HUES6 (cell line): ENCODE measurements around the gene SPEG.

Experiments
- H3K27ac ChIP-seq: 2 replicates; pipeline ENCODE4 v1.7.0; 2013; ENCODE audit warnings: low read depth, mild to moderate bottlenecking, low read length, inconsistent platforms
- H3K27me3 ChIP-seq: 2 replicates; pipeline ENCODE4 v1.6.1; 2013; ENCODE audit warnings: low read length; ENCODE audit not compliant: control insufficient read depth, insufficient read depth
- H3K36me3 ChIP-seq: 2 replicates; pipeline ENCODE4 v1.6.1; 2013; ENCODE audit warnings: low read length; ENCODE audit not compliant: control insufficient read depth, insufficient read depth
- H3K4me1 ChIP-seq: 2 replicates; pipeline ENCODE4 v1.6.1; 2013; ENCODE audit warnings: low read length; ENCODE audit not compliant: control insufficient read depth, insufficient read depth
- H3K4me3 ChIP-seq: 2 replicates; pipeline ENCODE4 v1.5.1; 2013; ENCODE audit warnings: low read depth, low read length
- H3K9ac ChIP-seq: one replicate; pipeline ENCODE4 v1.6.1; 2013; ENCODE audit warnings: mild to moderate bottlenecking, low read length
- H3K9me3 ChIP-seq: 2 replicates; pipeline ENCODE4 v1.6.1; 2013; ENCODE audit warnings: low read depth, low read length; ENCODE audit not compliant: control insufficient read depth, insufficient read depth

Gene SPEG

GRCh38 chr2:219417374-219417773, 17.3 kb upstream of the SPEG start:
- Histone ChIP-seq H3K9me3 (peaks cover 2% of the 10 kb centered on the region; the same call in 1 of the 2 replicates), H3K27me3 (peaks cover 15% of the 10 kb centered on the region; the same call in 1 of the 2 replicates), H3K4me3 (no peak overlapping the region), H3K9ac (no peak overlapping the region), H3K4me1 (peaks cover 33% of the 10 kb centered on the region), H3K27ac (no peak overlapping the region), H3K36me3 (no peaks in the 10 kb centered on the region)

- no peak within 1 kb of the TSS for H3K27ac ChIP-seq
- H3K36me3 ChIP-seq = no peaks in the 10 kb centered on the region
- H3K4me1 ChIP-seq = peaks cover 33% of the 10 kb centered on the region
- H3K9ac ChIP-seq = no peak within 1 kb of the TSS
- peak within 1 kb of the TSS; percentile 36; the same call in 1 of the 2 replicates for H3K4me3 ChIP-seq
- peaks cover 15% of the 10 kb centered on the region; the same call in 1 of the 2 replicates for H3K27me3 ChIP-seq
- no peaks in the 10 kb centered on the region for H3K9me3 ChIP-seq
Measured at GRCh38 chr2:219418155-219419011, 16.3 kb upstream of the SPEG start, which contains the start of gene DES. TSS of gene DES (plus strand) at chr2:219418377. CDS start at chr2:219418463, 86 bp downstream.

- Histone ChIP-seq H3K27me3 (peaks cover 15% of the 10 kb centered on the region; the same call in 1 of the 2 replicates), H3K9me3 (no peaks in the 10 kb centered on the region), H3K36me3 (no peaks in the 10 kb centered on the region), H3K4me1 (peaks cover 33% of the 10 kb centered on the region), H3K4me3 (peak overlapping the region; percentile 36; the same call in 1 of the 2 replicates), H3K27ac (no peak overlapping the region), H3K9ac (no peak overlapping the region)
Measured at GRCh38 chr2:219419012-219419324, 15.7 kb upstream of the SPEG start.

- no peak overlapping the region for H3K27ac ChIP-seq
Measured at GRCh38 chr2:219419331-219420197, 15.1 kb upstream of the SPEG start.

GRCh38 chr2:219420687-219421086, 14.0 kb upstream of the SPEG start:
- H3K9me3 ChIP-seq = no peaks in the 10 kb centered on the region
- no peaks in the 10 kb centered on the region for H3K36me3 ChIP-seq
- no peak overlapping the region for H3K27ac ChIP-seq
- peaks cover 15% of the 10 kb centered on the region; the same call in 1 of the 2 replicates for H3K27me3 ChIP-seq
- peaks cover 29% of the 10 kb centered on the region for H3K4me1 ChIP-seq
- H3K9ac ChIP-seq = no peak overlapping the region
- H3K4me3 ChIP-seq = no peak overlapping the region

More at GRCh38 chr2:219419331-219420197, 15.1 kb upstream of the SPEG start:
- Histone ChIP-seq H3K9me3 (no peaks in the 10 kb centered on the region), H3K4me1 (peaks cover 33% of the 10 kb centered on the region), H3K27me3 (peaks cover 15% of the 10 kb centered on the region; the same call in 1 of the 2 replicates), H3K36me3 (no peaks in the 10 kb centered on the region), H3K4me3 (no peak overlapping the region), H3K9ac (no peak overlapping the region)

GRCh38 chr2:219421323-219421722, 13.3 kb upstream of the SPEG start:
- Histone ChIP-seq H3K9ac (no peak overlapping the region), H3K36me3 (no peaks in the 10 kb centered on the region), H3K27me3 (peaks cover 15% of the 10 kb centered on the region; the same call in 1 of the 2 replicates), H3K9me3 (no peaks in the 10 kb centered on the region), H3K4me3 (no peak overlapping the region), H3K27ac (no peak overlapping the region), H3K4me1 (peaks cover 22% of the 10 kb centered on the region)

- H3K9me3 ChIP-seq = no peaks in the 10 kb centered on the region
- no peak overlapping the region for H3K4me3 ChIP-seq
- H3K9ac ChIP-seq = no peak overlapping the region
- peaks cover 12% of the 10 kb centered on the region; the same call in 1 of the 2 replicates for H3K4me1 ChIP-seq
- no peak overlapping the region for H3K27ac ChIP-seq
- peaks cover 15% of the 10 kb centered on the region; the same call in 1 of the 2 replicates for H3K27me3 ChIP-seq
- H3K36me3 ChIP-seq = no peaks in the 10 kb centered on the region
Measured at GRCh38 chr2:219422952-219423534, 11.6 kb upstream of the SPEG start.

GRCh38 chr2:219423652-219424377, 10.8 kb upstream of the SPEG start:
- no peaks in the 10 kb centered on the region for H3K36me3 ChIP-seq
- H3K27ac ChIP-seq = no peak overlapping the region
- H3K4me3 ChIP-seq = no peak overlapping the region
- H3K9ac ChIP-seq = no peak overlapping the region
- H3K4me1 ChIP-seq = peaks cover 9% of the 10 kb centered on the region; the same call in 1 of the 2 replicates
- peaks cover 9% of the 10 kb centered on the region; the same call in 1 of the 2 replicates for H3K27me3 ChIP-seq
- no peaks in the 10 kb centered on the region for H3K9me3 ChIP-seq

- Histone ChIP-seq H3K27me3 (no peaks in the 10 kb centered on the region), H3K9me3 (no peaks in the 10 kb centered on the region), H3K4me3 (no peak overlapping the region), H3K36me3 (no peaks in the 10 kb centered on the region), H3K4me1 (no peaks in the 10 kb centered on the region; the same call in 1 of the 2 replicates), H3K9ac (no peak overlapping the region), H3K27ac (no peak overlapping the region)
Measured at GRCh38 chr2:219425238-219426067, 9.2 kb upstream of the SPEG start.
